CD4-positive, alpha-beta T cell treated with Interferon alpha-2 for 1 hour (primary cell): ENCODE measurements around the gene ZBTB4.

Experiments used
- DNase-seq, 2 donors: peaks; one replicate each; pipeline ENCODE4 v3.0.0-alpha.2; 2020 to 2022

Gene ZBTB4

DNA sequence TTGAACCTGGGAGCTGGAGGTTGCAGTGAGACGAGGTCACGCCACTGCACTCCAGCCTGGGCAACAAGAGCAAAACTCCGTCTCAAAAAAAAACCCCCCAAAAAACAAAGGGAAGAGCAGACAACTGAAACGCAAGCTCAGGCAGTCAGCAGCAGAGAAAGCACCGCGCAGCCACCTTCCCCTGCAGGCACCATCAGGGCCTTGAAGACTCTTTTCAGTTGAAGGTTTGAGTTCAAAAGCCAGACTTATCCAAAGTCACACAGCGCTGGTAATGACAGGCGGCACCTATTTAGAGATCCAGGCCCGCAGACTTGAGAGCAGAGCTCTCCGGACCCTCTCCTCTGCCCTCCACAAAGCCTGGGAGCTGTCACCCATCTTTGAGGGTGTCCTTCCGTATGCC lies 11.1 kb downstream of the ZBTB4 start:
- DNase-seq, result no peak

DNA sequence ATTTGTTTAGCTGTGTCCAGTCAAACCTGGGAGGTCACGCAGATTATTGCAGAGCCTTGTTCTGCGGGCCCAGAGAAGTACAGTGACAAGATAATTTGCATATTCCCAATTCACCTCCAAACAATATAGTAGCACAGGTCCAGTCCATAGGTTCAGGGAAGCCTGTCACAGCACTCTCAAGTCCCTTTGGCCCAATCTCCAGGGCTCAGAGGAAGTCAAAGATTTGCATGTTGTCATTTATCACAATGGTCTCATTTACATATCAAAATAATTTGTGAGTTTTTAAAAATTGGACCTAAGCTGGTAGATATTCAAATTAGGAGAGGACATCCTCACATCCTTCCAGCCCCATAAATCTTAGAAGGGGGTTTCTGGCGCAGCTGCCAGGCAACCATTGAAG lies 11.9 kb downstream of the ZBTB4 start:
- DNase-seq, result no peak

DNA sequence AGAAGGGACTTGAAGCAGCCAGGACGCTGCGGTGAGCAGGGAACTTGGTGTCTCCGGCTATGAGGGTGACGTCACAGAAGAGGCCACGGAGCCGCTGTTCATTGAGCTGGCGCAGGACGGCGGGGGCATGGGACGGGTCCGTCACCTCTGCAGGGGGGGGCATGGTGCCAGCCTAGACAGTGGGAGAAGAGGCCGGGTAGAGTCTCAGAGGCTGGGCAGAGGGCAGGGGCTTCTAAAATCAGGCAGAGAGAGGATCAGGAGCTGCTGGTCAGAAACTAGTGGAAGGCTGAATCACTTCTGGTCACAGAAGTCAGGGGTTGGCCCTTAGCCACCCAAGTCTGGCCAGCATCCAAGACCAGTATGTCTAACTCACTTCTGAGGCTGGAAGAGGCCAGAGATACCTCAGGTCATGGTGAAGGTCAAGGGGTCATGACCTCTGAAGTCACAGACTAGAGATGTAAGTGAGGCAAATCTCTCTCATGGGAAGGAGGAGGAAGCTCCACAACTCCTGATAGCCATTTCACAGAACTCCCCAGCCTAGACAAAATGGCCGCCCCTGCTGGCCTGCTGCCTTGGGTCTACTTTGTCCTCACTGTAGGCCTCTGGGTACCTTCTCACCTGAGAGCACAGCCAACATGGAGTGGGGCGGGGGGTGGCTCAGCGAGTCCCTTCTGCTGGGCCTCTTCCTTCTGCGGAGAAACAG lies 12.6 kb downstream of the ZBTB4 start:
- DNase-seq, result peak in 1 of 2 donors; percentile 46

DNA sequence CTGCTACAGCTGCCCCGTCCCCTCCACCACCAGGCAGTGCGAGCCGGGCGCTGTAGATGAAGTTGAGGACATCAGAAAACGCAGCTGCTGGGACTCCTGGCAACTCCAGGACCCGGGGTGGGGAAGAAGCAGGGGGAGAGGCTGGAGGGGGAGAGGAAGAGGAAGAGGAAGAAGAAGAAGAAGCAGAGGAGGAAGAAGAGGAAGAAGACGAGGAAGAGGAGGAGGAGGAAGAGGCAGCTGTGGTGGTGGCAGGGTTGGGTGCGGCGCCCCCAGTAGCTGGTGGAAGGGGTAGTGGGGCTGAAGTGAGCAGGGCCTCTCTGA lies 13.2 kb downstream of the ZBTB4 start:
- DNase-seq, result no peak

GRCh38 chr17:7465597-7466275 lies 13.7 kb downstream of the ZBTB4 start:
- DNase-seq, result no peak

DNA sequence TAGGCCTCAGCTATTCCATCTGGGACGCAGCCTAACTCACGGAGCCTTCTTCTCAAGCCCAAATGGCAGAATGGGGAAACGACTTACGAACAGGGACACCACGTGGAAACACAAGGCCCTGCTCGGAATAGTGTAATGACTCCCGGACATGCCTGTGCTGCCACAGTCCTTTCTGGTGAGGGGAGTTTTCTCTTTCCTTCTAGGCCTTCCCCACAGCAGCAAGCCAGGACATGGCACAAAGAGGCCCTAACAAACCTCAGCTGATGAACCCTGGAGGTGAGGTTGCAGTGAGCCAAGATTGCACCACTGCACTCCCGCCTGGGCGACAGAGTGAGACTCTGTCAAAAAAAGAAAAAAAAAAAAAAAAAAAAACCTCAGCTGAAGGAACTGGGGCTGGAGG lies 15.3 kb downstream of the ZBTB4 start:
- no peak for DNase-seq

DNA sequence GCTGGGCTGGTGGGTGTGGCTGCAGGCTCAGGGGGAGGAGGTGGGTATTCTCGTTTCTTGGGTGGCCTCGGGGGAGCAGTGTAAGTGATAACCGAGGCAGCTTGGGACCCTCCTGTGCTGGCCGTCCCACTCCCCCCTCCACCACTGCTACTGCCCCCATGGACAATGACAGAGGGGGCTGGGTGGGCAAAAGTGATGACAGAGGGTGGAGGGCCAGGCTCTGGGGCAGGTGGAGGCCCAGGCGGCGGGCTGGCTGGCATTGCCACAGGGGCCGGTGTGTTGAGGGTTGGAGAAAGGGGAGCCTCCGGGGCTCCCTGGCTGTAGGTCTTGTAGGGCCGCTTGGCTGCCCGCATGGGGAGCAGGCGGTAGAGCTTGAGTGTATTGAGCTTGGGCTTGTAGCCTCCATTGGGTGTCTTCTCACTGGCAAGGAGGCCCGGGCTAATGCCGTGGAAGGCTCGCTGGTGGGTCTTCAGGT lies 16.0 kb downstream of the ZBTB4 start:
- DNase-seq, result no peak

DNA sequence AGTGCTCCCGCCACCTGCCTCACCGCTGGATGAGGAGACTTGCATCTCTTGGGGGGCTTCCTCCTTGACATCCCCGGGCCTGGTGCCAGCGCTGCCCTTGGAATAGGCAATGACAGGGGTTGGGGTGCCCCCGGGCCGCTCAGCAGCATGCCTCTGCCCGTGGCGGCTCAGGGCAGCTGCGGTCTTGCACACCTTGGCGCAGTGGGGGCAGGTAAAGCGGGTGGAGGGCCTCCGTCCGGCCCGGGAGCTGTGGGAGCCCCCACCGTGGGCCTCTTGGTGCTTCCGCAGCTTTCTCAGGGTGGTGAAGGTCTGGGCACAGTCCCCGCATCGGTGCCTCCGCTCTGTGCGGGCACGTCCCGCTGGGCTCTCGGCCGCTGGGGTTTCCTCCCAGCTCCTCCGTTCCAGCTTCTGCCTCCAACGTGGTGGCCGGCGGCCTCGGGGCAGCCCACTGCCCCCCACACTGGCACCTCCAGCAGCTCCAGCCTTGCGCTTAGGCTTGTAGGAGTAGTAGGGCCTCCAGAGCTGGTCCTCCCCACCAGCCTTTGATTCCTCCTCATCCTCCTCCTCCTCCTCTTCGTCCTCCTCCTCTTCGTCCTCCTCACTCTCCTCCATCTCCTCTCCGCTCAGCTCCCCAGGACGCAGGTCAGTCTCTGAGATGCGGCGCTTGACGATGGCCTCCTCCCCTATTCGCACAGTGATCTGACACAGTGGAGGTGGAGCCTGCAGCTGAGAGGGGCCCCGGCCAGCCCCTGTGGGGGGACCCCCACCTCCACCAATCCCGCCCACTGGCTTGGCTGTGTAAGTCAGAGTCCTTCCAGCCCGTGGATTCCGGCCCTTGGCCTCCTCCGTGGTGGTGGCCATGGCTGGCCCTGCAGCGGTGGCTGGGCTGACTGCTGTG lies 16.7 kb downstream of the ZBTB4 start:
- DNase-seq, result no peak

GRCh38 chr17:7460850-7461660 lies 18.4 kb downstream of the ZBTB4 start:
- no peak for DNase-seq

DNA sequence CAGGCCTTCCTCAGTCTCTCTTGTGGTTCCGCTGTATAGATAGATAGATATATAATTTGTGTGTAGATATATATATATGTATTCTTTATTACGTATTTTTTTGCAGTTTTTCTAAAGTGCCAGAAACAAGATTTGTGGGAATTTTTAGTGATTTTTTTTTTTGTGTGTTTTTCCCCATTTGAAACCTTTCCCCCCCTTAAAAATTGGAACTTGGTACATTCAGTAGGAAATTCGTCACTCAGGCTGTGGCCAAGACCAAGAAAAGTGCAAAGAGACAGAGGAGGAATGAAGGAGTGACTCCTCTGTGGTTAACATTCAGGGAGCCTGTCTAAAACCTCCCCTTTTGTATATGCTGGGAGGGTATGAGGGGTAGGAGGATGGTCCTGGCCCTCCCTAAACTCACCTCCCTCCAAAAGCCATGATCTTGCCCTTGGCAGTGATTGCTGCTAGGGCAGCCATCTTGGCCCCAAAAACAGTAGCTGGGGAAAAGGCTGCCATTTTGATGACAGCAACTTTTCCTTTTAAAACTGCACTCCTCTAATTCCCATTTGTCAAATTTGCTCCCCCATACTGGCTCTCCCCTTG lies 19.4 kb downstream of the ZBTB4 start:
- DNase-seq, result no peak

- DNase-seq, result no peak
Measured at GRCh38 chr17:7448461-7448860, 31.0 kb downstream of the ZBTB4 start.

DNA sequence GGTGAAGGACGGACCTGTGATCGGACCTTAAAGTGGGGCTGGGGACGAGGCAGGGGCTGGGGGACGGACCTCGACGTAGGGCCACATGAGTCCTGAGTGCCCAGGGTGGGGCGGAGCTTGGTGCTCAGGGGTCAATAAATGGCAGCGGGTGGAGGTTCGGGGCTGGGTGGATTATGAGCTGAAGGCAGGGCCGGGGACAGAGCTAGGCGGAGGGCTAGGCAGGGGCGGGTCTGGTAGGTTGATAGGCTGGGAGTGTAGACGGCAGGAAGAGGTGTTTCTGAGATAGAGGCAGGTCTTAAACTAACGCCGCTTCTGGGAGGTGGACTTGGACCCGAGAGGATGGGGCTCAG lies 33.8 kb downstream of the ZBTB4 start:
- peak; percentile 32 to 45 for DNase-seq

GRCh38 chr17:7444682-7445618 lies 34.5 kb downstream of the ZBTB4 start, which contains the start of gene CHRNB1:
Gene CHRNB1, plus strand, starts transcription at chr17:7445061. Its CDS starts 67 bp downstream, at chr17:7445128.
- DNase-seq, result peak in 1 of 2 donors; percentile 45

DNA sequence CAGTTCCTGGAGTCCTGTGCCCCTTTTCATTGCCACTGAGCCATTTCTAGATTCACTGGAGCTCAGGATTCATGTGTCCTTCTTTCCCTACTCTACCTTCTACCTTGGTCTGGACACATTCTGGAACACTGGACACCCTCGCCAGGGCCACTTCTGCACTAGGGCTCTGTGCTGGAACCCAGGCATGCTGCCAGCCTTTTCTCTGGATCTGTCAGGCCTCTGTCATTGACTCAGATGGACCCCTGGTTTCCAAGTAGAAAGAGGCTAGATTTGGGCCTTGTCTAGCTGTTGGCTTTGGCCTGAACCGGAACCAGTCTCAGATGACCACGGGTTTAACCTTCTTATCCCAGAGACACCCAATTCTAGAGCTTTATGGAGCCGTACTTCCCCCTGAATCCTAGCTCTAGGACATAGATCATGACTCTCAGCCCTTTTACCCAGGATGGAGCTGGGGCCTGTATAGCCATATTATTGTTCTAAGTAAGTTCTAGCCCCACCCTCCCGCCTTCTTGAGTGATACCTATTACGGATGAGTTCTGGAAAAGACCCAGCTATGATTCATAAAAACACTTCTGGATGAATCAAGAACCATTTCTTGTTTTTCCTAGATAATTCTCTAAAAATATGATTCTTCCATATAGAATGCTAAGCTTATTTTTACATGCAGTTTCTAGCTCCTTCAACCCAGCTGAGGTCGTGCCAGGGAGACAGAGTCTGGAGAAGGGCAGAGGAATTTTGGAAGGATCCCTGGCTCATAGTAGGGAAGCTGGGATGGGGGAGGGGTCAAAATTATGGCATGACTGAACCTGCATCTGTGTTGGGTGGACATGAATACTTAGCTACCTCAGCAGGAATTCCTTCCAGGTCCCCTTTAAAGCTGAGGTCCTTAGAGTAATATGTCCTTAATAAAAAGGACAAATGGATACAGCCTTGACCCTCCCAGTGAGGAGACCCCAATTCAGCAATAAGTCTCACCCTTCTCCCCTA lies 35.6 kb downstream of the ZBTB4 start:
- no peak for DNase-seq

DNA sequence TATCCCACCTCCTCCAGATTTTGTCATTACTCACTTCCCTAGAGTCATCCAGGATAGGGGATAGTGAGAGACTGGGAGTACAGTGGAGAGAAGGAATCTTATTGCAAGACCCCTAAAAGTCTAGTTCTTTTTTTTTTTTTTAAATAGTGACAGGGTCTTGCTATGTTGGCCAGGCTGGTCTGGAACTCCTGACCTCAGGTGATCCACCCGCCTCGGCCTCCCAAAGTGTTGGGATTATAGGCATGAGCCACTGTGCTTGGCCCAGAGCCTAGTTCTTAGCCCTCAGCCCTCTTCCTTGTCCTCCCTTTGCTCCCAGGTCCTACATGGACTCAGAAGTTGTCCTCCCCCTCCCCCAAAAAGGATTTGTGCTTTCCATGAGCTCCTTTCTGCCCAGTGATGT lies 37.3 kb downstream of the ZBTB4 start:
- DNase-seq, result no peak

DNA sequence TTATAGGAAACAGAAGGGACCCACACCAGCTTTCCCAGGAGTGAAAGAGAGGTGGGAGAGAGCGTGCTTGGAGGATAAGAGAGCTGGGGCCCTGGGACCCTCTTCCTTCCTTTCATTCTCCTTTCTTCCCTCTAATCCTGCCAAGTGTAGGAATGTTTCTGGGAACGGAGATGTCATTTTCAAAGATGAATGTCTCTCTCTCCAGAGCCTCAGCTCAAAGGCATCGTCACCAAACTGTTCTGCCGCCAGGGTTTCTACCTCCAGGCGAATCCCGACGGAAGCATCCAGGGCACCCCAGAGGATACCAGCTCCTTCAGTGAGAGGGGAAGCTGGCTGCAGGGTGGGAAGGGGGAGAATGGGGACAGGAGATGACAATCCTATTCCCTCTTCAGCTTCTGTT lies 38.2 kb downstream of the ZBTB4 start:
- DNase-seq, result no peak

- no peak for DNase-seq
Measured at GRCh38 chr17:7440834-7441195, 38.6 kb downstream of the ZBTB4 start.

DNA sequence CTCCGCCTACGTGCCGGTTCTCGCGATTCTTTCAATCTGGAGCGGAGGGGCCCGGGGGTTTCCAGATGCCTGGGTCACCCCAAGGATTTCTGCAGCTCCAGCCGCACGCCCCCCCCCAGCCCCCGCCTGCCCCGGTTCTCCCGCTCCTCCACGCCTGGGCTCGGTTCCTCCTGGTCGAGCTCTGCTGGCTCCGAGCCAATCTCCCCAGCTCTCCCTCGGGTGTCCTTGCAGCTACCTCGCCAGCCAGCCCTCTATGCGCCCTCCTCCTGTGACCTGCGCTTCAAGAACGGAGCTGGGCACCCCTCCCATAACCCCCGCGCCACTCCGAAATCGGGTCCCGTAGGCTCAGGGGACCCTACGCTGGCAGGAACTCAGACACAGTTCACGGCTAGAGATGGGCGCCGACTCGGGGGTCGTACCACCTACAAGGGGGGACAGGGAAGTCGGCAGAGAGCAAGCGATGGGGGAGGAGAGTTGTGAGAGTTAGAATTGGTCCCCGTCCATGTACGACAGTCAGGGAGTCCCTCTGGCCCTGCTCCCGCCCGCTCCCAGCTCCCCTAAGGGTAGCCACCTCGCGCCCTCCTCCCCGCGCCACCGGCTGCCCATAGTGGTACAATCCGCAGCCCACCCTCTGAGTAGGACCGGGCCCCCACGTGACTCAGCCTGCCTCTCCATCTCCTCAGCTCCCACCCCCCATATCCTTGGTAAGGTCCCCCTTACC lies 39.2 kb downstream of the ZBTB4 start:
- peak in 1 of 2 donors; percentile 31 for DNase-seq

- DNase-seq, result no peak
Measured at GRCh38 chr17:7439462-7440112, 39.8 kb downstream of the ZBTB4 start, which contains the start of gene FGF11. Gene FGF11, plus strand, starts transcription at chr17:7439512. Its CDS starts 109 bp downstream, at chr17:7439621.
